ENCODE measurements around the gene MYO5B.
A peak's percentile ranks its signal among the peaks of the same experiment; 100 is the strongest.

MYO5B gene

DNA sequence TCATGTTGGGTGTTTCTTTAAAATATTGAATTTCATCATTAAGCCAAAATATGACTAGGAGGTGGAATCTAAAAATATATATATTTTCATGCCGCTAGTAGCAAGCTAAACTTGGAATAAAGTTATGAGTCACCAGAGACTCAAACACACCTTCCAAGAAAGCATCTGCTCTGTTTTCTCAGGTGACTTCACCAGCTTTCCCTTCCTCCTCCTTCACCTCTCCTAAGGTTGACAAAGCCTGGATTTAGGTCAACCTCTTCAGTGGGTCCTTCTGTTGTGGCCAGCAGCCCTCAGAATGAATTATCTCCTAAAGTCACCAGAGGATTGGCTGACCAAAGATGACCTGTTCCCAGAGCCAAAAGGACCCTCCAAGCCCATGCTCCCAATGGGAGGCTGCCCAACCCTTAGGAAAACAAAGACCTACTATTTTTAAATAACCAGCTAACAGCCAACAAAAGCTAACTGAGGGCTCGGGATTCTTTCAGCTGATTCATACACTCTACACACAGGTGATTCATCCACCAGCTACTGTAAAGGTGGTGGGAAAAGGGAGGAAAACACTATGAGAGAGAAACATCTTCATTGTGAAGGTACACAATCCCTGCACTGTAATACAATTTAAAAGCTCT is 113.9 kb downstream of the MYO5B start:
- H3K4me3 ChIP-seq (ENCODE audit: low read length): no peak overlapping the region
- no peak for DNase-seq
- H3K4me1 ChIP-seq (ENCODE audit: control insufficient read depth, low read depth, low read length): peaks cover 3% of the 10 kb centered on the region
- H3K79me1 ChIP-seq (ENCODE audit: low read length): no peaks in the 10 kb centered on the region
- H3K9ac ChIP-seq (ENCODE audit: low read length): no peak overlapping the region
- H3K18ac ChIP-seq (ENCODE audit: low read length): no peak overlapping the region
- no peak overlapping the region for H3K4ac ChIP-seq (ENCODE audit: low read depth, low read length)
- H3K23ac ChIP-seq (ENCODE audit: low read length): no peak overlapping the region
- no peaks in the 10 kb centered on the region for H3K36me3 ChIP-seq (ENCODE audit: control insufficient read depth, insufficient read depth, low read length)
- WGBS (ENCODE audit: extremely low coverage, insufficient coverage, low lambda C conversion rate): no CpG with 5 or more reads among the region's 2 CpGs
- H2BK5ac ChIP-seq (ENCODE audit: low read length): no peak overlapping the region
- H3K56ac ChIP-seq (ENCODE audit: low read length): no peak overlapping the region
- H3K27me3 ChIP-seq (ENCODE audit: insufficient read depth, low read length, poor library complexity): no peaks in the 10 kb centered on the region
- no peak overlapping the region for H2BK15ac ChIP-seq (replicated peaks; ENCODE audit: low read depth)
- no peak overlapping the region for H2AK5ac ChIP-seq (ENCODE audit: low read length)
- H4K5ac ChIP-seq (ENCODE audit: low read length): no peak overlapping the region
- no peak overlapping the region for H3K4me2 ChIP-seq (ENCODE audit: low read length)
- no peaks in the 10 kb centered on the region for H3K79me2 ChIP-seq (ENCODE audit: control insufficient read depth, insufficient read depth, low read length)
- no peak overlapping the region for H4K8ac ChIP-seq (ENCODE audit: low read depth, low read length)
- no peak overlapping the region for H3K27ac ChIP-seq (ENCODE audit: low read depth, low read length)
- H2BK120ac ChIP-seq (ENCODE audit: low read depth, low read length): no peak overlapping the region

DNA sequence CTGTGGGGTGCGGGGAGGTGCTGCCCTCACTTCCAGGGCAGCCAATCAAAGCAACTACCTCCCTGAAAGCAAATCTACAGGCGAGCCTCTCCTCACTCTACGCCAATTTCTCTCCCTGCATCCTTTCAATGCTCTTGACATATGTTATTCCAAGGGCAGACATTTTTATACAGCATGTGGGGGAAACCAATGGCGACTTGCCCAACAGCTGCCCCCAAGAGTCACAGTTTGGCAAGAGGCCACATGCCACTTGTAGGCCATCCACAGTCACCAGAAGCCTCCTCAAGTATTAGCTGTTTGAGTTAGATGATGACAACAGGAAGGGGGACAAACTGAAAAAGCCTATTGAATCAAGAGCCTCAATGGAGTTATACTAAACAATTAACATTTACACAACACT is 114.6 kb downstream of the MYO5B start:
- no peak overlapping the region for H4K5ac ChIP-seq (ENCODE audit: low read length)
- H3K4me3 ChIP-seq (ENCODE audit: low read length): no peak overlapping the region
- no CpG with 5 or more reads among the region's 4 CpGs for WGBS (ENCODE audit: extremely low coverage, insufficient coverage, low lambda C conversion rate)
- no peak overlapping the region for H3K27ac ChIP-seq (ENCODE audit: low read depth, low read length)
- H3K56ac ChIP-seq (ENCODE audit: low read length): no peak overlapping the region
- no peaks in the 10 kb centered on the region for H3K79me1 ChIP-seq (ENCODE audit: low read length)
- H3K27me3 ChIP-seq (ENCODE audit: insufficient read depth, low read length, poor library complexity): no peaks in the 10 kb centered on the region
- no peak overlapping the region for H3K4ac ChIP-seq (ENCODE audit: low read depth, low read length)
- no peak overlapping the region for H2BK5ac ChIP-seq (ENCODE audit: low read length)
- no peak overlapping the region for H3K4me2 ChIP-seq (ENCODE audit: low read length)
- H3K79me2 ChIP-seq (ENCODE audit: control insufficient read depth, insufficient read depth, low read length): no peaks in the 10 kb centered on the region
- H4K8ac ChIP-seq (ENCODE audit: low read depth, low read length): no peak overlapping the region
- no peak overlapping the region for H3K9ac ChIP-seq (ENCODE audit: low read length)
- H3K23ac ChIP-seq (ENCODE audit: low read length): no peak overlapping the region
- H2AK5ac ChIP-seq (ENCODE audit: low read length): no peak overlapping the region
- H3K4me1 ChIP-seq (ENCODE audit: control insufficient read depth, low read depth, low read length): peaks cover 3% of the 10 kb centered on the region
- no peak overlapping the region for H3K18ac ChIP-seq (ENCODE audit: low read length)
- DNase-seq: no peak
- no peaks in the 10 kb centered on the region for H3K36me3 ChIP-seq (ENCODE audit: control insufficient read depth, insufficient read depth, low read length)
- no peak overlapping the region for H2BK120ac ChIP-seq (ENCODE audit: low read depth, low read length)
- H2BK15ac ChIP-seq (replicated peaks; ENCODE audit: low read depth): no peak overlapping the region

DNA sequence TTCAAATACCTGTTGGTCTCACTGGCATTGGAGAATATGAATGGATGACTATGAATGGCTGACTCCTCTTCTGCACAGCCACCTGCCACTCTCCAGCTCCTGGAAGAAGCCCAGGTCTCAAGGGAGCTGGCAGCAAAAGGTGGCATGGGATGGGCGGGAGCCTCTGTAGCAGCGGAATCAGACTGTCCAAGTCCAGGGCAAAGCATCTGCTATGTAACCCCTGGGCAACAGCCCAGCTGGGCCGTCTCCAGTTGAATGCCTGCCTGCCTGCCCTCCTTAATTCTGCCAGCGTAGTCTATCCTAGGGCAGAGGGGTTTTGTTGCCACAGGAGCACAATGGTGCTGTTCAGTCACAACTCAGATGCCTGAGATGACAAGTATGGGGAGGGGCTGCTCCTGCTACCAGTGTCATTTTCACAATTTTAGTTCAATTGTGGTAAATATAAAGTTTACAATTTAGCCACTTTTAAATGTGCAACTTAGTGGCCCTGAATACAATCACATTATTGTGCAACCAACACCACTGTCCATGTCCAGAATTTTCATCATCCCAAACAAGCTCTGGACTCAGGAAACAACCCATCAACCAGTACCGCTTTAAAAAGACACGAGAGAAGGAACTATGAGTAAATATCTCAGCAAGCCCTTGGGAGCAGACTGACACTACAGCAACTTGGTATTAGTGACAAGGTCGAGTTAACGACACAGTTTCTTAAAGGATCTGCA is 115.2 kb downstream of the MYO5B start:
- Histone ChIP-seq H3K27ac (ENCODE audit: low read depth, low read length) (no peak overlapping the region), H3K4me1 (ENCODE audit: control insufficient read depth, low read depth, low read length) (peaks cover 3% of the 10 kb centered on the region), H3K27me3 (ENCODE audit: insufficient read depth, low read length, poor library complexity) (no peaks in the 10 kb centered on the region), H2BK15ac (replicated peaks; ENCODE audit: low read depth) (no peak overlapping the region), H2BK5ac (ENCODE audit: low read length) (no peak overlapping the region), H3K56ac (ENCODE audit: low read length) (no peak overlapping the region), H3K18ac (ENCODE audit: low read length) (no peak overlapping the region), H4K8ac (ENCODE audit: low read depth, low read length) (no peak overlapping the region), H3K23ac (ENCODE audit: low read length) (no peak overlapping the region), H3K36me3 (ENCODE audit: control insufficient read depth, insufficient read depth, low read length) (no peaks in the 10 kb centered on the region), H2AK5ac (ENCODE audit: low read length) (no peak overlapping the region), H3K79me2 (ENCODE audit: control insufficient read depth, insufficient read depth, low read length) (no peaks in the 10 kb centered on the region), H3K4me3 (ENCODE audit: low read length) (no peak overlapping the region), H2BK120ac (ENCODE audit: low read depth, low read length) (no peak overlapping the region), H3K4ac (ENCODE audit: low read depth, low read length) (no peak overlapping the region), H3K4me2 (ENCODE audit: low read length) (no peak overlapping the region), H3K79me1 (ENCODE audit: low read length) (no peaks in the 10 kb centered on the region), H4K5ac (ENCODE audit: low read length) (no peak overlapping the region), H3K9ac (ENCODE audit: low read length) (no peak overlapping the region)
- DNase-seq: no peak
- WGBS (ENCODE audit: extremely low coverage, insufficient coverage, low lambda C conversion rate): no CpG with 5 or more reads among the region's 8 CpGs

DNA sequence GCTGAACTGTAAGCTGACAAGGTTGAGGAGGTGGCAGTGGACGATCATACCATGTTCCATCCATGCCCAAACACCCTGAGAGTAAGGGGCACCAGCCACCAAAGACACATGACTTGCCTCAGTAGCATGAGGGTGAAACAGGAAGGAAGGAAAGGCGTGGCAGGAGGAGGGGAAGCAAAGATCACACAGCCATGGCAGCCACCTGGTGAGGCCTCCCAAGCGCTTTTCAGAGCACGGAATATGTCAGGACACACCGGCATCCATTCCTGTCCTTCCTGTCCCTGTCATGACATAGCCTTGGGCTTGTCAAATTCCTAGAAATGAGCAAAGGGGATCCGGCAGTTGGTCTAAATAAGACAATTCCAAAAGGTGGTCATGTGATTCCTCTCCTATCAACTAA is 118.7 kb downstream of the MYO5B start:
- Histone ChIP-seq H3K18ac (ENCODE audit: low read length) (no peak overlapping the region), H3K23ac (ENCODE audit: low read length) (no peak overlapping the region), H3K27ac (ENCODE audit: low read depth, low read length) (no peak overlapping the region), H4K5ac (ENCODE audit: low read length) (no peak overlapping the region), H3K27me3 (ENCODE audit: insufficient read depth, low read length, poor library complexity) (no peaks in the 10 kb centered on the region), H2BK120ac (ENCODE audit: low read depth, low read length) (no peak overlapping the region), H3K79me1 (ENCODE audit: low read length) (no peaks in the 10 kb centered on the region), H3K9ac (ENCODE audit: low read length) (no peak overlapping the region), H3K4me2 (ENCODE audit: low read length) (no peak overlapping the region), H3K4ac (ENCODE audit: low read depth, low read length) (no peak overlapping the region), H3K56ac (ENCODE audit: low read length) (peak overlapping the region; percentile 53), H3K79me2 (ENCODE audit: control insufficient read depth, insufficient read depth, low read length) (no peaks in the 10 kb centered on the region), H2BK5ac (ENCODE audit: low read length) (no peak overlapping the region), H3K4me3 (ENCODE audit: low read length) (no peak overlapping the region), H2AK5ac (ENCODE audit: low read length) (no peak overlapping the region), H3K36me3 (ENCODE audit: control insufficient read depth, insufficient read depth, low read length) (no peaks in the 10 kb centered on the region), H2BK15ac (replicated peaks; ENCODE audit: low read depth) (no peak overlapping the region), H3K4me1 (ENCODE audit: control insufficient read depth, low read depth, low read length) (peaks cover 3% of the 10 kb centered on the region), H4K8ac (ENCODE audit: low read depth, low read length) (no peak overlapping the region)
- no CpG with 5 or more reads among the region's 6 CpGs for WGBS (ENCODE audit: extremely low coverage, insufficient coverage, low lambda C conversion rate)
- no peak for DNase-seq

DNA sequence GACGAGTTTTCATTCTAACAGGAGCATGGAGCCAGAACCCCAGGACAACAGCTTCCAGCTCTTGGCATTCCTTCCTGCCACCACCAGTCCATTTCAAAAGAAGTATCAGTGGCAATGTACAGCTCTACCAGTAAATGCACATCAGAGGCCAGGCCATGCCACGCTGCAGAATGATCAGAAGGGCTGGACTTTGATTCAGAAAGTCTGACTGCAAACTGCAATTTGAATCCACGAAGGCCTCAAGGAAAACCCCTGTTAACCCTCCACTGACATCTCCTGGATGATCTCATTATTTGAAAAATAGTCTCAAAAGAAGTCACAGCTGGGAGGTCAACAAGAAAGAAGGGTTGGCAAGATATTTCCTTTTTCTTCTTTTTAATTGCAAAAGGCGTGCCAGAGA is 119.2 kb downstream of the MYO5B start:
- H3K79me2 ChIP-seq (ENCODE audit: control insufficient read depth, insufficient read depth, low read length): no peaks in the 10 kb centered on the region
- H2BK5ac ChIP-seq (ENCODE audit: low read length): no peak overlapping the region
- no peak overlapping the region for H3K27ac ChIP-seq (ENCODE audit: low read depth, low read length)
- H3K4ac ChIP-seq (ENCODE audit: low read depth, low read length): no peak overlapping the region
- H4K8ac ChIP-seq (ENCODE audit: low read depth, low read length): no peak overlapping the region
- H2BK120ac ChIP-seq (ENCODE audit: low read depth, low read length): no peak overlapping the region
- DNase-seq: no peak
- H3K56ac ChIP-seq (ENCODE audit: low read length): no peak overlapping the region
- H3K23ac ChIP-seq (ENCODE audit: low read length): no peak overlapping the region
- peaks cover 3% of the 10 kb centered on the region for H3K4me1 ChIP-seq (ENCODE audit: control insufficient read depth, low read depth, low read length)
- H3K36me3 ChIP-seq (ENCODE audit: control insufficient read depth, insufficient read depth, low read length): no peaks in the 10 kb centered on the region
- no peak overlapping the region for H4K5ac ChIP-seq (ENCODE audit: low read length)
- H2BK15ac ChIP-seq (replicated peaks; ENCODE audit: low read depth): no peak overlapping the region
- no peaks in the 10 kb centered on the region for H3K27me3 ChIP-seq (ENCODE audit: insufficient read depth, low read length, poor library complexity)
- no peak overlapping the region for H2AK5ac ChIP-seq (ENCODE audit: low read length)
- no peak overlapping the region for H3K4me3 ChIP-seq (ENCODE audit: low read length)
- WGBS (ENCODE audit: extremely low coverage, insufficient coverage, low lambda C conversion rate): no CpG with 5 or more reads among the region's 4 CpGs
- no peak overlapping the region for H3K18ac ChIP-seq (ENCODE audit: low read length)
- no peak overlapping the region for H3K4me2 ChIP-seq (ENCODE audit: low read length)
- H3K9ac ChIP-seq (ENCODE audit: low read length): no peak overlapping the region
- no peaks in the 10 kb centered on the region for H3K79me1 ChIP-seq (ENCODE audit: low read length)

DNA sequence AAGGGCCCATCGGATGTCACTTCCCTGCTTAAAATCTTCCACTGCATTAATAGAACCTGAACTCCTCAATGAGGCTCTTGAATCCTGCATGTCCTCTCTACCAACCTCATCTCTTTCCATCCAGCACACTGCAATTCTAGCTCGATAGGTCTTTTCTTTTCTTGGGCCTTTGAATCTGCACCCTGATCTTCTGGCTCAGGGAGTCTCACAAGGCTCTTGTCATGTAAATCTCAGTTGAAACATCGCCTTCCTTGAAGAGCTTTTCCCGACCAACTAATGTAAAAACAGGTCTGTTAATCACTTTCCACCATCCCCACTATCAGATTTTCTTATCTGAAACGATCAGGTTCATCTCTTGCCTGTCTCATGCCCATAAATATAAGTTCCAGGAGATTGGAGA is 120.5 kb downstream of the MYO5B start:
- Histone ChIP-seq H3K79me1 (ENCODE audit: low read length) (no peaks in the 10 kb centered on the region), H3K18ac (ENCODE audit: low read length) (no peak overlapping the region), H3K9ac (ENCODE audit: low read length) (no peak overlapping the region), H3K27ac (ENCODE audit: low read depth, low read length) (no peak overlapping the region), H2BK120ac (ENCODE audit: low read depth, low read length) (no peak overlapping the region), H3K79me2 (ENCODE audit: control insufficient read depth, insufficient read depth, low read length) (no peaks in the 10 kb centered on the region), H3K4ac (ENCODE audit: low read depth, low read length) (no peak overlapping the region), H3K4me3 (ENCODE audit: low read length) (no peak overlapping the region), H3K27me3 (ENCODE audit: insufficient read depth, low read length, poor library complexity) (no peaks in the 10 kb centered on the region), H3K4me1 (ENCODE audit: control insufficient read depth, low read depth, low read length) (peaks cover 3% of the 10 kb centered on the region), H3K56ac (ENCODE audit: low read length) (no peak overlapping the region), H2BK15ac (replicated peaks; ENCODE audit: low read depth) (no peak overlapping the region), H3K4me2 (ENCODE audit: low read length) (no peak overlapping the region), H3K23ac (ENCODE audit: low read length) (no peak overlapping the region), H2BK5ac (ENCODE audit: low read length) (no peak overlapping the region), H2AK5ac (ENCODE audit: low read length) (no peak overlapping the region), H4K8ac (ENCODE audit: low read depth, low read length) (no peak overlapping the region), H4K5ac (ENCODE audit: low read length) (no peak overlapping the region), H3K36me3 (ENCODE audit: control insufficient read depth, insufficient read depth, low read length) (no peaks in the 10 kb centered on the region)
- no CpG with 5 or more reads among the region's 5 CpGs for WGBS (ENCODE audit: extremely low coverage, insufficient coverage, low lambda C conversion rate)
- DNase-seq: no peak
